Measurements from ENCODE around the gene MTOR.

DNA sequence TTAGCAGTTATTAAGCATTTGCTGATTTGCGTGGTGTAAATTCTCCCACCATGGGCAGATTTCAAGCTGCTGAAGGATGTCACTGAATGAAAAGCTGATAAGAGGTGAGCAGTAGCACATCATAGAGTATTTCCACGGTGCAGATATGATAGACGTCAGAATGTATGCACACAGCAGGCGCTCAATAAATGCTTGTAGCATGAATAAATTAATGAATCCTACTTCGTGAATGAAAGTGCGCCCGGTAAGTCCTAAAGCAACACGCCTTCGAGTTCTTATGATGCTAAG lies 10.1 kb upstream of the MTOR start:
- TF ChIP-seq POLR2AphosphoS5 (IDR thresholded peaks at IDR 0.05) (no peak), CTCF (IDR thresholded peaks at IDR 0.05) (no peak), POLR2A (IDR thresholded peaks at IDR 0.05) (no peak), EP300 (IDR thresholded peaks at IDR 0.05) (no peak)

All from suprapubic skin (tissue), 4 donors.